BLaER1 treated with 17β-estradiol and CSF1 and Interleukin-3, amounts not matched to agents 10 nM and 100 nM (cell line): ENCODE data around the gene CFAP77.

Experiments
- H3K27ac ChIP-seq, 11 experiments: shearing (Covaris generic); formaldehyde crosslinking; 2 replicates each; pipeline ENCODE4 v1.8.1; 2022
- H3K27me3 ChIP-seq, 11 experiments: shearing (Covaris generic); formaldehyde crosslinking; 2 replicates each; pipeline ENCODE4 v1.8.1; 2022
- H3K36me3 ChIP-seq, 11 experiments: shearing (Covaris generic); formaldehyde crosslinking; 2 replicates each; pipeline ENCODE4 v1.8.1; 2022
- H3K4me1 ChIP-seq, 10 experiments: shearing (Covaris generic); formaldehyde crosslinking; 2 replicates each; pipeline ENCODE4 v1.8.1; 2022
- H3K4me2 ChIP-seq, 11 experiments: shearing (Covaris generic); formaldehyde crosslinking; 2 replicates each; pipeline ENCODE4 v1.8.1; 2022
- H3K4me3 ChIP-seq, 10 experiments: shearing (Covaris generic); formaldehyde crosslinking; 2 replicates each; pipeline ENCODE4 v1.8.1; 2022
- H3K9ac ChIP-seq, 11 experiments: shearing (Covaris generic); formaldehyde crosslinking; 2 replicates each; pipeline ENCODE4 v1.8.1; 2022
- H3K9me3 ChIP-seq, 11 experiments: shearing (Covaris generic); formaldehyde crosslinking; replicated peaks in 1 of 11; 2 replicates each; pipeline ENCODE4 v1.8.1; 2022
- H4K20me1 ChIP-seq, 11 experiments: shearing (Covaris generic); formaldehyde crosslinking; 2 replicates each; pipeline ENCODE4 v1.8.1; 2022
- Cebpa-rat ChIP-seq, 11 experiments: shearing (Covaris generic); IDR thresholded peaks; 2 replicates each; pipeline ENCODE4 v1.8.1; 2022

The CFAP77 gene

DNA sequence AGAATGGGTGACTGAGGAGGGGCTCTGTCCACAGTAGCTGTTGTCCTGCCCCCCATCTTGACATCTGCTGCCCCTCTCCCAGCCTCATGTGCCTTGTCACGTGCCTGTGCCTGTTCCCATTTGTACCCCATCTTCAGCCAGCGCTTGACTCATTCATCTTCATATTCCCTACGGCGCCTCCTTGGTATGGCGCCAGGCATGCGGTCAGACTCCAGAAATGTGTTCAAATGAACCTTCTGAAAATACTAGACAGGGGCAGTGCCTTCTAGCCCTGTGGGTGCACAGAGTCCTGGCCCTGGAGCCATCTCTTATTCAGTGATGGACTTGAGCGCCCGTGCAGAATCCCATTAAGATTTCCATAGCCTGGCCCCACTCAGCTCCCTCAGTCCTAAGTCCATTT lies 46.2 kb downstream of the CFAP77 start:
- Histone ChIP-seq H3K4me3 (no peak overlapping the region), H3K9me3 (no peaks in the 10 kb centered on the region), H3K9ac (no peak overlapping the region), H3K27me3 (no peaks in the 10 kb centered on the region), H3K4me1 (no peaks in the 10 kb centered on the region), H3K4me2 (no peak overlapping the region), H3K27ac (no peak overlapping the region), H4K20me1 (no peaks in the 10 kb centered on the region; a peak in 1 of 22 replicates), H3K36me3 (no peaks in the 10 kb centered on the region)
- no peak for TF ChIP-seq Cebpa-rat (IDR thresholded peaks at IDR 0.05)

- Histone ChIP-seq H3K9ac (no peak overlapping the region), H3K4me2 (no peak overlapping the region), H4K20me1 (no peaks in the 10 kb centered on the region; a peak in 2 of 22 replicates), H3K9me3 (no peaks in the 10 kb centered on the region), H3K27ac (no peak overlapping the region), H3K36me3 (no peaks in the 10 kb centered on the region), H3K4me1 (no peaks in the 10 kb centered on the region), H3K4me3 (no peak overlapping the region), H3K27me3 (no peaks in the 10 kb centered on the region)
- no peak for TF ChIP-seq Cebpa-rat (IDR thresholded peaks at IDR 0.05)
These were observed 47.7 kb downstream of the CFAP77 start for GRCh38 chr9:132457504-132458236.

DNA sequence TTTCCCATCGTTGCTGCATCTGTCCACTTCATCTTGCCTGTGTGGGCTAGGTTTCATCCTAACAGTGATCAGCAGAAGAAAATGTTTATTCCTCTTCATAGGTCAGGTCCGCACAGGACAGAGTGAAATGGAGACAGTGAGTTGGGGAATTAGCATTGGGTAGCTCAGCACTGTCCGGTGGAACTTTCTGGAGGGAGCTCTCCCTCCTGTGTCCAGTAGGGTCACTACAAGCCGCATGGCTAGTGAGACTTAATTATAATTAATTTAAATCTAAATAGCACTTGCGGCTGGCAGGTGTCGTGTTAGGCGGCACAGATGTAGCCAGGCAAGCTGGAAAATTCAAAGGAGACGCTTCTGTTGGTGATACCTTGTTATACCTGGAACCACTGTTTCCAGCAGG lies 48.4 kb downstream of the CFAP77 start:
- no peak for TF ChIP-seq Cebpa-rat (IDR thresholded peaks at IDR 0.05)
- Histone ChIP-seq H3K4me1 (no peaks in the 10 kb centered on the region), H3K36me3 (no peaks in the 10 kb centered on the region), H3K27ac (no peak overlapping the region), H4K20me1 (no peaks in the 10 kb centered on the region; a peak in 2 of 22 replicates), H3K4me2 (no peak overlapping the region), H3K9ac (no peak overlapping the region), H3K27me3 (no peaks in the 10 kb centered on the region), H3K4me3 (no peak overlapping the region), H3K9me3 (no peaks in the 10 kb centered on the region)

GRCh38 chr9:132459661-132460060 lies 49.6 kb downstream of the CFAP77 start:
- Histone ChIP-seq H3K4me3 (no peak overlapping the region), H3K4me2 (no peak overlapping the region), H4K20me1 (no peaks in the 10 kb centered on the region; a peak in 2 of 22 replicates), H3K9ac (no peak overlapping the region), H3K27me3 (no peaks in the 10 kb centered on the region), H3K27ac (no peak overlapping the region), H3K4me1 (no peaks in the 10 kb centered on the region), H3K36me3 (no peaks in the 10 kb centered on the region), H3K9me3 (no peaks in the 10 kb centered on the region)
- no peak for TF ChIP-seq Cebpa-rat (IDR thresholded peaks at IDR 0.05)

GRCh38 chr9:132460240-132460639 lies 50.2 kb downstream of the CFAP77 start:
- no peak overlapping the region for H3K4me2 ChIP-seq
- H3K9ac ChIP-seq, result no peak overlapping the region
- H4K20me1 ChIP-seq, result no peaks in the 10 kb centered on the region; a peak in 2 of 22 replicates
- H3K36me3 ChIP-seq, result no peaks in the 10 kb centered on the region
- H3K4me3 ChIP-seq, result no peak overlapping the region
- no peak for TF ChIP-seq Cebpa-rat (IDR thresholded peaks at IDR 0.05)
- no peak overlapping the region for H3K27ac ChIP-seq
- no peaks in the 10 kb centered on the region for H3K4me1 ChIP-seq
- H3K9me3 ChIP-seq, result no peaks in the 10 kb centered on the region
- no peaks in the 10 kb centered on the region for H3K27me3 ChIP-seq

GRCh38 chr9:132461281-132461896 lies 51.4 kb downstream of the CFAP77 start:
- Histone ChIP-seq H3K4me2 (no peak overlapping the region), H3K27me3 (no peaks in the 10 kb centered on the region), H3K4me3 (no peak overlapping the region), H3K36me3 (no peaks in the 10 kb centered on the region), H3K27ac (no peak overlapping the region), H3K9ac (no peak overlapping the region), H3K9me3 (no peaks in the 10 kb centered on the region), H3K4me1 (no peaks in the 10 kb centered on the region), H4K20me1 (no peaks in the 10 kb centered on the region; a peak in 2 of 22 replicates)
- no peak for TF ChIP-seq Cebpa-rat (IDR thresholded peaks at IDR 0.05)

DNA sequence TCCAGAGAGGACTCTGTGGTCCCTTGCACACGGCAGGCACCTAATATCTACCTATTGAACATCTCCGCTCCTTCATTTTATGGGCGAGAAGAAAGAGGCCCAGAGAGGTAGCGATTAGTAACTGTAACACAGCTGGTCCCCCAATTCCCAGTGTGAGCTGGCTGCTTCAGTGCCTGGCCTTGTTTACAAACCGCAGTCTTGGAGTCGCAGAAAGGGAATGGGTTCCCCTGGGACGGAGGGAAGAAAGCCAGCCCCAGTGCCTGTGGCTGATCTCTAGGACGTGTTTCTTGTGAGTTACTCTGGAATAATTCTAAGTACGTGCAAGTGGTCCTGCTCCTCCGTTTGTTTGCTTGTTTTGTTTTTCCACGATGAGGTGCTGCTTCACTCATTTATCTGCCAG lies 52.0 kb downstream of the CFAP77 start:
- no peak overlapping the region for H3K27ac ChIP-seq
- H3K4me2 ChIP-seq, result no peak overlapping the region
- H3K9me3 ChIP-seq, result no peaks in the 10 kb centered on the region
- no peak overlapping the region for H3K9ac ChIP-seq
- H3K36me3 ChIP-seq, result no peaks in the 10 kb centered on the region
- no peaks in the 10 kb centered on the region; a peak in 2 of 22 replicates for H4K20me1 ChIP-seq
- no peak overlapping the region for H3K4me3 ChIP-seq
- no peaks in the 10 kb centered on the region for H3K27me3 ChIP-seq
- TF ChIP-seq Cebpa-rat (IDR thresholded peaks at IDR 0.05), result no peak
- H3K4me1 ChIP-seq, result no peaks in the 10 kb centered on the region

GRCh38 chr9:132464547-132464946 lies 54.5 kb downstream of the CFAP77 start:
- Histone ChIP-seq H3K4me2 (no peak overlapping the region), H3K4me3 (no peak overlapping the region), H3K36me3 (no peaks in the 10 kb centered on the region), H3K27ac (no peak overlapping the region), H3K9me3 (no peaks in the 10 kb centered on the region), H3K4me1 (no peaks in the 10 kb centered on the region), H3K9ac (no peak overlapping the region), H4K20me1 (no peaks in the 10 kb centered on the region; a peak in 1 of 22 replicates), H3K27me3 (no peaks in the 10 kb centered on the region)
- no peak for TF ChIP-seq Cebpa-rat (IDR thresholded peaks at IDR 0.05)

GRCh38 chr9:132465131-132465635 lies 55.2 kb downstream of the CFAP77 start:
- Histone ChIP-seq H3K4me3 (no peak overlapping the region), H3K4me2 (no peak overlapping the region), H4K20me1 (no peaks in the 10 kb centered on the region; a peak in 1 of 22 replicates), H3K9me3 (no peaks in the 10 kb centered on the region), H3K27me3 (no peaks in the 10 kb centered on the region), H3K4me1 (no peaks in the 10 kb centered on the region), H3K36me3 (no peaks in the 10 kb centered on the region), H3K9ac (no peak overlapping the region), H3K27ac (no peak overlapping the region)
- TF ChIP-seq Cebpa-rat (IDR thresholded peaks at IDR 0.05), result no peak

- no peak overlapping the region for H3K9ac ChIP-seq
- H3K27ac ChIP-seq, result no peak overlapping the region
- H3K27me3 ChIP-seq, result no peaks in the 10 kb centered on the region
- no peak overlapping the region for H3K4me3 ChIP-seq
- H3K36me3 ChIP-seq, result no peaks in the 10 kb centered on the region
- peaks cover 0 to 20% (median 13%) of the 10 kb centered on the region in 10 experiments; a peak in 14 of 20 replicates for H3K4me1 ChIP-seq
- no peak for TF ChIP-seq Cebpa-rat (IDR thresholded peaks at IDR 0.05)
- no peaks in the 10 kb centered on the region for H3K9me3 ChIP-seq
- no peaks in the 10 kb centered on the region for H4K20me1 ChIP-seq
- peak overlapping the region in 9 of 11 experiments; percentile 19 to 66 (median 42); a peak in 16 of 22 replicates for H3K4me2 ChIP-seq
These were observed 62.2 kb downstream of the CFAP77 start for GRCh38 chr9:132472199-132472598.
